Left ventricle myocardium inferior (tissue), 1 donor: ENCODE data around the gene ZNF593OS. TPM values are rescaled to one million over a fixed set of nuclear protein-coding genes. Genes with fewer than 3 reads are reported as not detected.

Source experiments
- DNase-seq: peaks from one replicate; pipeline ENCODE4 v3.0.0-alpha.2; 2020
- H3K27ac ChIP-seq: fragments of 200-600 bp; replicated peaks from 2 replicates; pipeline ENCODE4 v1.8.0; 2021
- H3K27me3 ChIP-seq: fragments of 200-600 bp; 2 replicates; pipeline ENCODE4 v1.8.0; 2021; ENCODE audit warnings: low read depth
- H3K36me3 ChIP-seq: fragments of 200-600 bp; 2 replicates; pipeline ENCODE4 v1.8.0; 2021
- H3K4me1 ChIP-seq: fragments of 200-600 bp; 2 replicates; pipeline ENCODE4 v1.8.0; 2021
- H3K4me3 ChIP-seq: fragments of 200-600 bp; 2 replicates; pipeline ENCODE4 v1.8.0; 2021; ENCODE audit warnings: mild to moderate bottlenecking, moderate library complexity
- H3K9me3 ChIP-seq: fragments of 200-600 bp; replicated peaks from 2 replicates; pipeline ENCODE4 v1.8.0; 2021
- CTCF ChIP-seq: fragments of 200-600 bp; IDR thresholded peaks from 2 replicates; pipeline ENCODE4 v1.8.0; 2021; ENCODE audit warnings: antibody characterized with exemption, mild to moderate bottlenecking, borderline replicate concordance
- intact Hi-C: fragments of 100-400 bp; cut with micrococcal nuclease; formaldehyde crosslinking; loops from one replicate; pipeline ENCODE4 v1.11.0; 2022
- total RNA-seq: library from RNA; stranded (reverse); fragmentation: NEBNext Ultra II Directional; extraction: Animal tissue kit (Norgen Biotek cat#: 25700); gene quantifications from one replicate; pipeline ENCODE4 v1.2.1, GENCODE V29; 2021
- donor health status: DM: no; HTN: yes; CAD: no; lungs with severe emphysema.

ZNF593OS gene
- total RNA-seq, 1 donor from 2014 or later: not detected

DNA sequence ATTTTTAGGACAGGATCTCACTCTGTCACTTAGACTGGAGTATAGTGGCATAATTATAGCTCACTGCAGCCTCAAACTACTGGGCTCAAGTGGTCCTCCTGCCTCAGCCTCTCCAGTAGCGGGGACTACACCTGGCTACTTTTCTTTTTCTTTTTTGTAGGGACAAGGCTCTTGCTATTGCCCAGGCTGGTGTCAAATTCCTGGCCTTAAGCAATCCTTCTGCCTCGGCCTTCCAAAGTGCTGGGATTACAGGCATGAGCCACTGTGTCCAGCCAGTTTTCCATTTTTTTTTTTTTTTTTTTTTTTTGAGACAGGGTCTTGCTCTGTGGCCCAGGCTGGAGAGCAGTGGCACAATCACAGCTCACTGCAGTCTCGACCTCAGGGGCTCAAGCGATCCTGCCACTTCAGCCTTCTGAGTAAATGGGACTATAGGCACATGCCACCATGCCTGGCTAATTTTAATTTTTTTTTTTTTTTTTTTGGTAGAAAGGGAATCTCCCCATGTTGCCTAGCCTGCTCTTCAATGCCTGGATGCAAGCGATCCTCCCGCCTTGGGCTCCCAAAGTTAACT, 41.8 kb upstream of the ZNF593OS start:
- Histone ChIP-seq H3K36me3 (no peaks in the 10 kb centered on the region), H3K27ac (no peak overlapping the region), H3K4me3 (no peak overlapping the region), H3K27me3 (no peaks in the 10 kb centered on the region), H3K9me3 (no peaks in the 10 kb centered on the region), H3K4me1 (peaks cover 6% of the 10 kb centered on the region)
- no peak for DNase-seq
- TF ChIP-seq CTCF: no peak
- intact Hi-C loops: no loop called here

GRCh38 chr1:26212726-26213125, 41.1 kb upstream of the ZNF593OS start:
- no peak for DNase-seq
- H3K27me3 ChIP-seq: no peaks in the 10 kb centered on the region
- peaks cover 6% of the 10 kb centered on the region for H3K4me1 ChIP-seq
- no peak overlapping the region for H3K4me3 ChIP-seq
- no peak for TF ChIP-seq CTCF
- H3K27ac ChIP-seq: no peak overlapping the region
- intact Hi-C loops: no loop called here
- no peaks in the 10 kb centered on the region for H3K9me3 ChIP-seq
- H3K36me3 ChIP-seq: no peaks in the 10 kb centered on the region

GRCh38 chr1:26210147-26210870, 38.7 kb upstream of the ZNF593OS start:
- intact Hi-C loops: no loop called here
- Histone ChIP-seq H3K27me3 (no peaks in the 10 kb centered on the region), H3K36me3 (no peaks in the 10 kb centered on the region), H3K4me3 (no peak overlapping the region), H3K9me3 (no peaks in the 10 kb centered on the region), H3K27ac (no peak overlapping the region), H3K4me1 (peaks cover 6% of the 10 kb centered on the region)
- TF ChIP-seq CTCF: no peak
- no peak for DNase-seq

DNA sequence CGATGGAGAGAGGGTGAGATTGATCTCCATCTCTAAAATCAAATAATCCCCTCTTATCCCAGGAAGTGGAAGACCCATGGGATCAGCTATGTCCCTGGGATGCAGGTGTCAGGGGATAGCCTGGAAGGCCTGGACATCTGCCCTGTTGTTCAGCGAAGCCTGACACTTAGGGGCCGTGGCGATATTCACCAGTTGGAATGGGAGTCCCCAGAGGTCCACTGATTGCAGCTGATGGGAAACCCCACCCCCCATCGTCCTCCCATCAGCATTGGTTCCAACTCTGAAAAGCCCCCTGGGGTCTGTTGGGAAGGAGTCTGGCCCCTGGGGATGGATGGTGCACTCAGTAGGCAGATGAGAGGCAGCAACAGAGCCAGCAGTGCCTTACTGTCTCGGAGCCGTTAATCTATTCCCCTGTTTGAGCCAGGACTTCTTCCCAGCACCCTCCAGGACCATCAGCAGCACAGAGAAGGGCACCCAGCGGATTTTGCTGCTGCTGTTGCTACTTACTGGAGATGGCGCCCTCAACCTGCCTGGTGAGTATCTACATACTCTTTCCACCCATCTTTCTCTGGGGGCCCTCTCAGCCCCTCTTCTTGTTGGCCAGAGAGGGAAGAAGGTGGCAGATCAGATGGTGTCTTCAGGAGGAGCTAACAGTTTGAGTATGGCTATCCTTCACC, 32.1 kb upstream of the ZNF593OS start:
- no peak for TF ChIP-seq CTCF
- intact Hi-C loops: no loop called here
- Histone ChIP-seq H3K4me1 (peaks cover 13% of the 10 kb centered on the region), H3K9me3 (no peaks in the 10 kb centered on the region), H3K27me3 (no peaks in the 10 kb centered on the region), H3K4me3 (no peak overlapping the region), H3K27ac (no peak overlapping the region), H3K36me3 (no peaks in the 10 kb centered on the region)
- DNase-seq: no peak

DNA sequence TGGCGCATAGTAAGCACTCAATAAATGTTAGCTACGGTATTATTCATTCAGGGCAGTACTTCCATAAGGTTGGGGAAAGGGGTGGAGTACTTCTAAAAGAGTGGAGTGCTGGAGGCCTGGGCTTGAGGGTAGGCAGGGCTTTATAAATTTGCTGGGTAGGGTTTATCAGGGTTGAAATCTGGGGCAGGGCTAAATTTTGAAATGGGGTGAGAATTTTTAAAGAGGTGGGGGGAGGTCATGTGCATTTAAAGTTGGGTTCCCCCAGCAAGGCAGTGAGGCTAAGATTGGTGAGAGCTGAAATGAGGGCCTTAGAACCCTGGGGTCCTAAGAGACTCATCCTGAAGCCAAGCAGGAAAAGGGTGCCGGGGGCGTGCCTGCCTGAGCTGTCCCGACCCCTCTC, 28.8 kb upstream of the ZNF593OS start:
- Histone ChIP-seq H3K27me3 (peaks cover 11% of the 10 kb centered on the region), H3K27ac (no peak overlapping the region), H3K4me3 (no peak overlapping the region), H3K4me1 (peaks cover 13% of the 10 kb centered on the region), H3K36me3 (no peaks in the 10 kb centered on the region), H3K9me3 (no peaks in the 10 kb centered on the region)
- no peak for TF ChIP-seq CTCF
- intact Hi-C loops: no loop called here
- no peak for DNase-seq
